Heart left ventricle (tissue), 16 donors: Measurements from ENCODE around the gene LRMDA. TPM values are rescaled to one million over a fixed set of nuclear protein-coding genes. Genes with fewer than 3 reads are reported as not detected.

Experiments
- ATAC-seq, 4 donors: fragments of 200-7000 bp; cut with Tn5 transposase; one replicate each; pipeline ENCODE4 v1.9.1; 2020 to 2022; ENCODE audit warnings: moderate library complexity in 4 of 4, mild to moderate bottlenecking in 3 of 4, moderate number of reproducible peaks in 1 of 4
- DNase-seq, 5 donors: peaks; one replicate each; pipeline ENCODE4 v3.0.0-alpha.2; 2020
- H3K27ac ChIP-seq, 12 donors: fragments of 200-600 bp; sonication (generic) in 4 of 12; one replicate each; pipeline versions ENCODE4 v1.5.0 to v1.8.0; 2016 to 2022; ENCODE audit warnings: mild to moderate bottlenecking in 2 of 12
- H3K27me3 ChIP-seq, 9 donors: fragments of 200-600 bp; sonication (generic) in 2 of 9; one replicate each; pipeline versions ENCODE4 v1.5.1 to v1.8.0; 2016 to 2022; ENCODE audit warnings: mild to moderate bottlenecking in 3 of 9
- H3K36me3 ChIP-seq, 9 donors: fragments of 200-600 bp; sonication (generic) in 2 of 9; one replicate each; pipeline versions ENCODE4 v1.5.0 to v1.8.0; 2018 to 2022; ENCODE audit warnings: mild to moderate bottlenecking in 2 of 9
- H3K4me1 ChIP-seq, 12 donors: fragments of 200-600 bp; sonication (generic) in 4 of 12; one replicate each; pipeline versions ENCODE4 v1.5.0 to v1.8.0; 2016 to 2022; ENCODE audit warnings: mild to moderate bottlenecking in 3 of 12
- H3K4me3 ChIP-seq, 12 donors: fragments of 200-600 bp; sonication (generic) in 4 of 12; one replicate each; pipeline versions ENCODE4 v1.5.0 to v1.8.0; 2017 to 2022; ENCODE audit warnings: mild to moderate bottlenecking in 9 of 12, moderate library complexity in 4 of 12
- H3K9me3 ChIP-seq, 12 donors: fragments of 200-600 bp; sonication (generic) in 4 of 12; one replicate each; pipeline versions ENCODE4 v1.5.0 to v1.8.0; 2016 to 2022; ENCODE audit warnings: mild to moderate bottlenecking in 1 of 12
- CTCF ChIP-seq, 12 donors: fragments of 200-600 bp; sonication (generic) in 4 of 12; IDR thresholded peaks; one replicate each; pipeline versions ENCODE4 v1.5.0 to v1.8.0; 2018 to 2022; ENCODE audit warnings: antibody characterized with exemption in 12 of 12, mild to moderate bottlenecking in 5 of 12
- POLR2A ChIP-seq, 2 donors: fragments of 450-650 bp; IDR thresholded peaks; one replicate each; pipeline ENCODE4 v1.6.1; 2017; ENCODE audit warnings: antibody characterized with exemption in 2 of 2, mild to moderate bottlenecking in 2 of 2, moderate library complexity in 2 of 2
- WGBS, 4 donors: extraction: QIAGEN DNeasy Blood & Tissue Kit in 2 of 4; methylation state at CpG; one replicate each; pipeline versions ENCODE4 v1.1.5 to v1.1.7; 2013 to 2018; 5-methylcytosine and 5-hydroxymethylcytosine counted together
- intact Hi-C, 10 donors: fragments of 100-400 bp; cut with DNase I; formaldehyde crosslinking; loops; one replicate each; pipeline versions ENCODE4 v1.11.1 to v1.14.2; 2022
- polyA plus RNA-seq, 2 donors: library from polyadenylated mRNA; stranded (reverse); fragments of 200-250 nt; gene quantifications; one replicate each; pipeline ENCODE4 v1.2.3, GENCODE V29; 2013
- total RNA-seq, 9 donors: library from RNA; depleted of rRNA in 2 of 9; stranded (reverse); fragments of >200 nt in 2 of 9; fragmentation: NEBNext Ultra II Directional in 3 of 9; extraction: Animal tissue kit (Norgen Biotek cat#: 25700) in 3 of 9; gene quantifications; one replicate each; pipeline versions ENCODE4 v1.1.0 to v1.2.4, GENCODE V29; 2016 to 2023
- donor health status: ischemic (EF 13 %, LVEDD 7.1; RV severe dilation, severe dysfunction).
- donor health status: healthy with polysubstance abuse.
- donor health status: DM: no; HTN: yes; CAD: no.
- donor health status: DM: no; HTN: no; CAD: no.
- donor health status: ischemic (EF 25% LVEDD 6.9; RV normal size, moderate dysfunction).
- donor health status: ischemic (EF 25% LVEDD 5.7; RV mildly dilated, moderate dysfunction).
- donor health status: healthy.
- donor health status: DM: yes; HTN: yes; CAD: no.
- donor health status: ischemic (EF 35%, LVEDD 5.7; RV mildly dilated, moderate dysfunction).
- donor health status: nonischemic (EF 11% LVEDD 7.7; RV severe dilation, severe dysfunction).
- donor health status: DM: yes; HTN: yes; CAD: no.
- donor health status: PGD.
- donor health status: ischemic (EF 29% LVEDD 5.4; RV normal size, mild dysfunction).
- donor health status: nonischemic (EF 23%, LVEDD 6.1; RV moderate dilation, normal function).

The LRMDA gene
- total and polyA plus RNA-seq, 11 donors, result 2.4 to 34.4 (median 14.9) TPM

- no peak for DNase-seq
- intact Hi-C loops, result no loop called here
- no peak overlapping the region for H3K27ac ChIP-seq
- 69 to 80% (median 71%) methylated on average over 1 of the region's 1 CpG for WGBS, 4 donors
- TF ChIP-seq CTCF (IDR thresholded peaks at IDR 0.05), result no peak
- no peak for TF ChIP-seq POLR2A (IDR thresholded peaks at IDR 0.05)
- H3K27me3 ChIP-seq, result no peaks in the 10 kb centered on the region
- H3K4me1 ChIP-seq, result peaks cover 0 to 8% (median 0%) of the 10 kb centered on the region in 12 donors
- no peak for ATAC-seq
- H3K36me3 ChIP-seq, result no peaks in the 10 kb centered on the region
- H3K9me3 ChIP-seq, result no peaks in the 10 kb centered on the region
- no peak overlapping the region for H3K4me3 ChIP-seq
Measured at GRCh38 chr10:75538765-75539164, 107.3 kb downstream of the LRMDA start.

GRCh38 chr10:75540357-75540966 lies 109.0 kb downstream of the LRMDA start:
- TF ChIP-seq CTCF (IDR thresholded peaks at IDR 0.05) (no peak), POLR2A (IDR thresholded peaks at IDR 0.05) (no peak)
- ATAC-seq, result no peak
- intact Hi-C loops, result loop anchor here in 2 of 10 donors (5.0 to 10.0 kb wide), 2 partner anchors 136 to 138 kb away; partner anchors contain the start of gene ZNF503 (in 2 of the 2)
- DNase-seq, result no peak
- Histone ChIP-seq H3K36me3 (no peaks in the 10 kb centered on the region), H3K4me1 (peaks cover 0 to 22% (median 0%) of the 10 kb centered on the region in 12 donors), H3K27me3 (no peaks in the 10 kb centered on the region), H3K4me3 (no peak overlapping the region), H3K9me3 (no peaks in the 10 kb centered on the region), H3K27ac (no peak overlapping the region)
- 89 to 100% (median 92%) methylated on average over 1 of the region's 1 CpG for WGBS, 4 donors

GRCh38 chr10:75540981-75541380 lies 109.6 kb downstream of the LRMDA start:
- Histone ChIP-seq H3K36me3 (no peaks in the 10 kb centered on the region), H3K27ac (no peak overlapping the region), H3K4me1 (peaks cover 0 to 22% (median 0%) of the 10 kb centered on the region in 12 donors), H3K4me3 (no peak overlapping the region), H3K27me3 (no peaks in the 10 kb centered on the region), H3K9me3 (no peaks in the 10 kb centered on the region)
- TF ChIP-seq POLR2A (IDR thresholded peaks at IDR 0.05) (no peak), CTCF (IDR thresholded peaks at IDR 0.05) (no peak)
- 65 to 84% (median 76%) methylated on average over 4 of the region's 4 CpGs for WGBS, 4 donors
- DNase-seq (no peak), ATAC-seq (no peak)
- intact Hi-C loops, result loop anchor here in 2 of 10 donors (5.0 to 10.0 kb wide), 2 partner anchors 136 to 139 kb away; partner anchors contain the start of gene ZNF503 (in 2 of the 2)

GRCh38 chr10:75541411-75541810 lies 110.0 kb downstream of the LRMDA start:
- ATAC-seq, result no peak
- Histone ChIP-seq H3K27me3 (no peaks in the 10 kb centered on the region), H3K9me3 (no peaks in the 10 kb centered on the region), H3K27ac (no peak overlapping the region), H3K36me3 (no peaks in the 10 kb centered on the region), H3K4me1 (peaks cover 0 to 22% (median 0%) of the 10 kb centered on the region in 12 donors), H3K4me3 (no peak overlapping the region)
- no peak for TF ChIP-seq CTCF (IDR thresholded peaks at IDR 0.05)
- no peak for TF ChIP-seq POLR2A (IDR thresholded peaks at IDR 0.05)
- intact Hi-C loops, result loop anchor here in 2 of 10 donors (5.0 to 10.0 kb wide), 2 partner anchors 137 to 139 kb away; partner anchors contain the start of gene ZNF503 (in 2 of the 2)
- WGBS, 4 donors, result 91 to 95% (median 93%) methylated on average over 2 of the region's 2 CpGs
- DNase-seq, result no peak
